Fibroblast of pulmonary artery (primary cell): ENCODE measurements around the gene TGM2.

Experiments used
- DNase-seq: peaks from one replicate; pipeline ENCODE4 v3.0.0-alpha.2; 2010; ENCODE audit warnings: low read depth
- H3K4me3 ChIP-seq: replicated peaks from 2 replicates; pipeline ENCODE4 v1.5.1; 2011; ENCODE audit warnings: low read depth, mild to moderate bottlenecking, control low read depth, low read length, moderate library complexity
- TF ChIP-seq, protein P1 (sequence below): IDR thresholded peaks from 2 replicates; pipeline ENCODE4 v1.5.1; 2011; ENCODE audit warnings: mild to moderate bottlenecking, control low read depth, low read length, inconsistent platforms; ENCODE audit errors: missing control alignments

The TGM2 gene

GRCh38 chr20:38198238-38198861 is 33.3 kb upstream of the TGM2 start:
- TF ChIP-seq, protein P1, sequence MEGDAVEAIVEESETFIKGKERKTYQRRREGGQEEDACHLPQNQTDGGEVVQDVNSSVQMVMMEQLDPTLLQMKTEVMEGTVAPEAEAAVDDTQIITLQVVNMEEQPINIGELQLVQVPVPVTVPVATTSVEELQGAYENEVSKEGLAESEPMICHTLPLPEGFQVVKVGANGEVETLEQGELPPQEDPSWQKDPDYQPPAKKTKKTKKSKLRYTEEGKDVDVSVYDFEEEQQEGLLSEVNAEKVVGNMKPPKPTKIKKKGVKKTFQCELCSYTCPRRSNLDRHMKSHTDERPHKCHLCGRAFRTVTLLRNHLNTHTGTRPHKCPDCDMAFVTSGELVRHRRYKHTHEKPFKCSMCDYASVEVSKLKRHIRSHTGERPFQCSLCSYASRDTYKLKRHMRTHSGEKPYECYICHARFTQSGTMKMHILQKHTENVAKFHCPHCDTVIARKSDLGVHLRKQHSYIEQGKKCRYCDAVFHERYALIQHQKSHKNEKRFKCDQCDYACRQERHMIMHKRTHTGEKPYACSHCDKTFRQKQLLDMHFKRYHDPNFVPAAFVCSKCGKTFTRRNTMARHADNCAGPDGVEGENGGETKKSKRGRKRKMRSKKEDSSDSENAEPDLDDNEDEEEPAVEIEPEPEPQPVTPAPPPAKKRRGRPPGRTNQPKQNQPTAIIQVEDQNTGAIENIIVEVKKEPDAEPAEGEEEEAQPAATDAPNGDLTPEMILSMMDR, result no peak
- no peak for DNase-seq
- no peak overlapping the region for H3K4me3 ChIP-seq

DNA sequence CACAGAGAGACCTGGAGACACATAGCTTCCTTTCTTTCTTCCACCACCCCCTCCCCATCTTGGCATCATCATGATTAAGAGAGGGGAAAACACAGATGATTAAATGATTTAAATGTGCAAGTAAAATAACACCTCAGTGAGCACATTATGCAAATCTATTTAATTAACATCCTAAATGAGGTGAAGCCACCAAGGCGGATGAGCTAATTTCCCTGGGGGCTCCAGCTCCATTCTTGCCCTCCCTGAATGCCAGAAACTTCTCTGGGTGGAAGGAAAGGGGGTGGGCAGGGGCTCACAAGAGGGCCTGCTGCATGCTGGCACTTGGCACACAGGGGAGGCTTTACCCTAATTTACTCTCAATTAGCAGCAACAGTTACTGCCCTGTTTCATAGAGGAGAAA is 32.5 kb upstream of the TGM2 start:
- TF ChIP-seq, protein P1, result no peak
- no peak overlapping the region for H3K4me3 ChIP-seq
- DNase-seq, result no peak

DNA sequence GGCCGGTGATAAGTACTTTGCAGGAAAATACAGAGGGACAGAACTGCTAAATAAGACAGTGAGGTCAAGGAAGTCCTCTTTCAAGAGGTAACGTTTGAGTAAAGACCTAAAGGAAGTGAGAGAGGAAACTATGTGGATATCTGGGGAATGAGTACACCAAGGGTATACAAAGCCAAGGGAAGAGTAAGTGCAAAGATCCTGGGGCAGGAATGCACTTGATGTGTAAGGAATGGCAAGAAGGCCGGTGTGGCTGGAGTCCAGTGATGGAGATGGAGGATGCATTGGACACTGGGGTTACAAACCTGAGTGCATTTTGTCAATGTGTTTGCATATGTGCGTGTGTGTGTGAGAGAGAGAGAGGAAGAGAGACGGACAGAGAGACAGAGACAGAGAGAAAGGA is 32.1 kb upstream of the TGM2 start:
- H3K4me3 ChIP-seq, result no peak overlapping the region
- TF ChIP-seq, protein P1, result no peak
- peak; percentile 30 for DNase-seq

DNA sequence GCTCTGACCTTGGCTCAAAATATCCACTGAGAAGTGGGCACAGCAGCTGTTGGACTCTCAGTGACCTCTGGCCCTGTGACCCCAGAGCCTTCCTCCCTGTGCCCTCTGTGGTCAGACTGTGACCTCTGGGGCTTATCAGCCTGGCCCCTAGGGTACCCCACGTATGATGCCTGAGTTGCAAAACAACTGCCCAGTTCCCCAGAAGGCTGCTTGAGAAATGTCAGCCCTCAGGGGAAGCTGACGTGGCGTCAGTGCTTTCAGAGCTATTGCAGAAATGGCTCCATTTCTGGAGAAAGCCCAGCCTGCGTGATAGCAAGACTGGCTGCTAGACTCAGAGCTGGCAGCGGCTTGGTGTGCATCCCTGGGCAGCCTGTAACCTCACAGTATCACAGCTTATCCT is 31.5 kb upstream of the TGM2 start:
- no peak overlapping the region for H3K4me3 ChIP-seq
- peak; percentile 94 for DNase-seq
- TF ChIP-seq, protein P1, result no peak

DNA sequence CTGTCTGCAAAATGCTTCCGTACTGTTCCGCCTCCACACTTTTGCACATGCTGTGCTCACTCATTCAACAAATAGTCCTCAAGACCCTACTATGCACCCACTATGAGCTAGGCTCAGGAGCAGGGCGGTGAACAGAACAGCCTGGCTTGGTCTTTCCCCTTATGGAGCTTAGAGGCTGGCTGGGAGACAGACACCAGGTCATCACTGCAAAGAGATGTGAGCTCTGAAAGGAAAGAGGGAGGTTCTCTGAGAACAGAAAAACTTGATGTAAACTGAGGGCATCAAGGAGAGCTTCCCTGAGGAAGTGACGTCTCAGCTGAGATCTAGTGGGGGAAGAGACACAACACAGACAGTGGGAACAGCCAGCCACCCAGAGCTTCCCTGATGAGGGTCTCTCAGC is 31.0 kb upstream of the TGM2 start:
- H3K4me3 ChIP-seq, result no peak overlapping the region
- TF ChIP-seq, protein P1, result no peak
- no peak for DNase-seq

DNA sequence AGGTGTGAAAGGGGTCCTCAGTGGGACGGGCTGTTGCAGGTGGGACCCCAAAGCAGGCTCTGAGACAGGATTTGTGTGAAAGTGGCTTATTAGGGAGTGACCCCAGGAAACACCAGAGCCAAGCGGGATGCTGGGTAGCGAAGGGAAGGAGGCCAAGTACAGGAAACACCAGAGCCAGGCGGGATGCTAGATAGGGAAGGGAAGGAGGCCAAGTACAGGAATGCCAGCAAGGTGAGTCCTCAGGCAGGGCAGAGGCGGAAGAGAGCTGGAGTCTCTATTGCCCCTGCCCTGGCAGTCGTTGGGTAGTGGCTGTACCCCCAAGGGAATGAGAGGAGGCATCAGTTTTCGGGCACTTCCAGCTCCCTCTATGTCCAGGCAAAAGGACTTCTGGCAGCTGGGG is 30.5 kb upstream of the TGM2 start:
- TF ChIP-seq, protein P1, result no peak
- H3K4me3 ChIP-seq, result no peak overlapping the region
- no peak for DNase-seq

- DNase-seq, result no peak
- TF ChIP-seq, protein P1, result no peak
- no peak overlapping the region for H3K4me3 ChIP-seq
Observed at GRCh38 chr20:38194971-38195504, 30.0 kb upstream of the TGM2 start.
